Transverse colon (tissue), 4 donors: Measurements from ENCODE around the gene PNLDC1. TPM values are rescaled to one million over a fixed set of nuclear protein-coding genes. Genes with fewer than 3 reads are reported as not detected.

Experiments
- DNase-seq: peaks from one replicate; pipeline ENCODE4 v3.0.0-alpha.2; 2019
- H3K27ac ChIP-seq, 4 donors: fragments of 200-600 bp; sonication (generic); 2 replicates each; pipeline ENCODE4 v1.5.1; 2016 to 2018; ENCODE audit warnings: inconsistent platforms in 4 of 4
- H3K27me3 ChIP-seq: fragments of 200-600 bp; sonication (generic); 2 replicates; pipeline ENCODE4 v1.5.1; 2017; ENCODE audit warnings: inconsistent platforms
- H3K36me3 ChIP-seq, 4 donors: fragments of 200-600 bp; sonication (generic); 2 replicates each; pipeline ENCODE4 v1.5.1; 2017 to 2019; ENCODE audit warnings: inconsistent platforms in 4 of 4
- H3K4me1 ChIP-seq, 4 donors: fragments of 200-600 bp; sonication (generic); 2 replicates each; pipeline ENCODE4 v1.5.1; 2017 to 2020; ENCODE audit warnings: inconsistent platforms in 4 of 4
- H3K4me3 ChIP-seq, 4 donors: fragments of 200-600 bp; sonication (generic); 1 replicate in 1 of 4; 2 replicates in 3 of 4; pipeline versions ENCODE4 v1.5.1 to v1.6.1; 2017 to 2019; ENCODE audit warnings: inconsistent platforms in 4 of 4
- H3K9me3 ChIP-seq, 2 donors: fragments of 200-600 bp; sonication (generic); 2 replicates each; pipeline ENCODE4 v1.5.1; 2017 to 2019; ENCODE audit warnings: inconsistent platforms in 2 of 2
- CTCF ChIP-seq, 5 experiments: fragments of 200-600 bp in 3 of 5; fragments of 450-650 bp in 2 of 5; sonication (generic) in 3 of 5; IDR thresholded peaks; 1 replicate in 2 of 5; 2 replicates in 3 of 5; pipeline ENCODE4 v1.5.1; 2016 to 2017; ENCODE audit warnings: antibody characterized with exemption in 5 of 5, inconsistent platforms in 3 of 5, mild to moderate bottlenecking in 2 of 5, moderate library complexity in 1 of 5
- EP300 ChIP-seq: sonication (generic); formaldehyde crosslinking; IDR thresholded peaks from one replicate; pipeline ENCODE4 v1.6.1; 2017; ENCODE audit warnings: antibody characterized with exemption, low read depth
- POLR2A ChIP-seq: fragments of 450-650 bp; IDR thresholded peaks from one replicate; pipeline ENCODE4 v1.6.1; 2016; ENCODE audit warnings: antibody characterized with exemption, mild to moderate bottlenecking, moderate library complexity
- POLR2AphosphoS5 ChIP-seq, 3 donors: sonication (generic); formaldehyde crosslinking; IDR thresholded peaks; one replicate each; pipeline ENCODE4 v1.6.1; 2016; ENCODE audit warnings: antibody characterized with exemption in 3 of 3
- WGBS, 2 donors: methylation state at CpG; one replicate each; pipeline ENCODE4 v1.1.5; 2018; ENCODE audit warnings: low coverage in 1 of 2; 5-methylcytosine and 5-hydroxymethylcytosine counted together
- in situ Hi-C, 4 donors: fragments of 200-750 bp; cut with MboI; loops; one replicate each; pipeline versions ENCODE4 v1.15.0 to v1.15.1; 2017; ENCODE audit warnings: low sequenced_read_pairs in 3 of 4, low pct_ligation_motif_present in 1 of 4, low pct_unique_long_range_greater_than_20kb in 1 of 4
- intact Hi-C: fragments of 100-400 bp; cut with DNase I; formaldehyde crosslinking; loops from one replicate; pipeline ENCODE4 v1.15.1; 2023; ENCODE audit warnings: low total_unique reads
- total RNA-seq, 4 donors: library from RNA; depleted of rRNA; stranded (reverse); fragments of >200 nt; gene quantifications; one replicate each; pipeline ENCODE4 v1.1.0, GENCODE V29; 2016

Gene PNLDC1
- total RNA-seq, 4 donors from 2014 or later: 1.5 TPM; not detected in 3

GRCh38 chr6:159832946-159833345, 32.9 kb downstream of the PNLDC1 start:
- DNase-seq: no peak
- H3K36me3 ChIP-seq: no peaks in the 10 kb centered on the region
- 65% methylated on average over 4 of the region's 4 CpGs; no CpG with 5 or more reads in 1 of the 2 donors for WGBS, 2 donors
- H3K4me1 ChIP-seq: no peaks in the 10 kb centered on the region
- TF ChIP-seq POLR2A (no peak), POLR2AphosphoS5 (IDR thresholded peaks at IDR 0.05) (no peak), EP300 (no peak), CTCF (IDR thresholded peaks at IDR 0.05) (no peak)
- H3K4me3 ChIP-seq: no peak overlapping the region
- no peaks in the 10 kb centered on the region for H3K27me3 ChIP-seq
- H3K9me3 ChIP-seq: no peaks in the 10 kb centered on the region
- H3K27ac ChIP-seq: no peak overlapping the region
- in situ Hi-C loops (no loop called here), intact Hi-C loops (no loop called here)

- DNase-seq: no peak
- Histone ChIP-seq H3K9me3 (no peaks in the 10 kb centered on the region), H3K27ac (no peak overlapping the region), H3K4me1 (no peaks in the 10 kb centered on the region), H3K27me3 (no peaks in the 10 kb centered on the region), H3K36me3 (no peaks in the 10 kb centered on the region), H3K4me3 (no peak overlapping the region)
- intact Hi-C loops: no loop called here
- WGBS, 2 donors: 89% methylated on average over 2 of the region's 2 CpGs; no CpG with 5 or more reads in 1 of the 2 donors
- TF ChIP-seq POLR2A (no peak), CTCF (IDR thresholded peaks at IDR 0.05) (no peak), POLR2AphosphoS5 (IDR thresholded peaks at IDR 0.05) (no peak), EP300 (no peak)
- in situ Hi-C loops: no loop called here
These were observed 33.5 kb downstream of the PNLDC1 start for GRCh38 chr6:159833556-159833955.

GRCh38 chr6:159833997-159834603, 34.0 kb downstream of the PNLDC1 start:
- Histone ChIP-seq H3K9me3 (no peaks in the 10 kb centered on the region), H3K27ac (no peak overlapping the region), H3K4me3 (no peak overlapping the region), H3K4me1 (no peaks in the 10 kb centered on the region), H3K36me3 (no peaks in the 10 kb centered on the region), H3K27me3 (no peaks in the 10 kb centered on the region)
- in situ Hi-C loops (no loop called here), intact Hi-C loops (no loop called here)
- TF ChIP-seq POLR2AphosphoS5 (IDR thresholded peaks at IDR 0.05): no peak
- no peak for TF ChIP-seq POLR2A
- no peak for TF ChIP-seq CTCF (IDR thresholded peaks at IDR 0.05)
- TF ChIP-seq EP300: no peak
- no peak for DNase-seq
- 86 to 100% methylated on average over 3 to 5 of the region's 5 CpGs for WGBS, 2 donors

GRCh38 chr6:159836718-159837490, 36.8 kb downstream of the PNLDC1 start:
- in situ Hi-C loops: no loop called here
- 68 to 85% methylated on average over 7 to 29 of the region's 29 CpGs for WGBS, 2 donors
- Histone ChIP-seq H3K27ac (no peak overlapping the region), H3K4me1 (no peaks in the 10 kb centered on the region), H3K36me3 (no peaks in the 10 kb centered on the region), H3K9me3 (no peaks in the 10 kb centered on the region), H3K27me3 (no peaks in the 10 kb centered on the region), H3K4me3 (no peak overlapping the region)
- intact Hi-C loops: no loop called here
- DNase-seq: no peak
- TF ChIP-seq EP300 (no peak), POLR2AphosphoS5 (IDR thresholded peaks at IDR 0.05) (no peak), POLR2A (no peak), CTCF (IDR thresholded peaks at IDR 0.05) (no peak)
